Hippocampal formation (tissue), 2 donors: ENCODE measurements around the gene MPL.
"Not testable (repeated sequence)": the region's sequence is repeated elsewhere in the genome, so short reads cannot be mapped to it uniquely, and the experiment has no call there.

Source experiments
- DNase-seq, 2 donors: peaks; one replicate each; lab custom pipeline; 2025; lab: John Stamatoyannopoulos, UW

The MPL gene

GRCh38 chr1:43377831-43378230, 40.2 kb downstream of the MPL start:
- DNase-seq: no peak

DNA sequence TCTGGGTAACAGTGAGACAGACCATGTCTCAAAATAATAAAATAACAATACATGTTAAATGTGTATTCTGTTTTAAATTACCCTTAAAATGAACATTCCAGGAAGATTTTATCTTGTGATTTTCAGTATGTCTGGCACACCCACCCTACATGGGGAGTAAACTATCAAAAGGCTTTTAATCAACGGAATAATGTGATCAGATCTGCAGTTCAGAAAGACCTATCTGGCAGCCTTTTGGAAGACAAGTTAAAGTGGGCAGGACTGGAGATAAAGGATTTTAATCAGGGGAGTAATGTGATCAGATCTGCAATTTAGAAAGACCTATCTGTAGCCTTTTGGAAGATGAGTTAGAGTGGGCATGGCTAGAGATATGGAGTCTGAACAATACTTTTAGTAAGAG, 41.9 kb downstream of the MPL start:
- no peak for DNase-seq

DNA sequence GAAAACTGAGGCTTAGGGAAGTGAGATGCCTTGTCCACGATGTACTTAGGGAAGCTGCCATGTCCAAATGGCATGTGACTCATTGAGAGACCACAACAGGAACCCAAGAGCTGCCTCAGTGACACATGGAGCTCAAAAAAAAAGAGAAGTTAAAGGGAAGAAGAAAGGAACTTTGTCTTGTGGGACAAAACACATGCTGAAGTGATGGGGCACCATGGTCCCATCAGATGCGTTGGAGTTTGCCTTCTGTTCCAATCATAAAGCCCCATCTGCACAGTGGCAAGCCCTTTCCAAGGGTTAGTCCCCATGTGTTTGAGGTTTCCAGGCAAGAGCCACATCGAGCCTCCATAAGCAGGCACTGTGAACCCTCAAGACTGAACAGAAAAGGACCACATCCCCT, 44.0 kb downstream of the MPL start:
- DNase-seq: peak in 1 of 2 donors; percentile 66

- DNase-seq: peak; percentile 73 to 88
Measured at GRCh38 chr1:43382027-43382779, 44.6 kb downstream of the MPL start.

GRCh38 chr1:43383449-43383848, 45.8 kb downstream of the MPL start:
- peak; percentile 29 to 41 for DNase-seq

DNA sequence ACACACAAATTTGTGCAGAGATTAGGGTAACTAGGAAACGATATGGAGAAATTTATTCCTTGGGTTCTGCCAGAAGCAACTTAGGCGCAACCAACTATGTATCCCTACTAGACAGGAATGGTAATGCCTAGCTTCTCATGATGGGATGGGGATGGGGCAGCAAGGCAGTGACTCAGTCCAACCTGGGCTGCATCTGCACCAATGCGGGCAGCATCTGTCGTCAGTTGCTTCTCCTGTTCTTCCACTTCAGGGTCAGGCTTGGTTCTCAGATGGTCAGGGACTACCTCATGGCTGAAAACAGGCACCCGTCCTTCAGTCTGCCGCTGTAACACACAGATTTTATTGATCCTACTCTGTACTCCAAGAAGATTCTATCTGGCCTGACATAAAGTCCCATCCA, 49.1 kb downstream of the MPL start:
- DNase-seq: no peak

DNA sequence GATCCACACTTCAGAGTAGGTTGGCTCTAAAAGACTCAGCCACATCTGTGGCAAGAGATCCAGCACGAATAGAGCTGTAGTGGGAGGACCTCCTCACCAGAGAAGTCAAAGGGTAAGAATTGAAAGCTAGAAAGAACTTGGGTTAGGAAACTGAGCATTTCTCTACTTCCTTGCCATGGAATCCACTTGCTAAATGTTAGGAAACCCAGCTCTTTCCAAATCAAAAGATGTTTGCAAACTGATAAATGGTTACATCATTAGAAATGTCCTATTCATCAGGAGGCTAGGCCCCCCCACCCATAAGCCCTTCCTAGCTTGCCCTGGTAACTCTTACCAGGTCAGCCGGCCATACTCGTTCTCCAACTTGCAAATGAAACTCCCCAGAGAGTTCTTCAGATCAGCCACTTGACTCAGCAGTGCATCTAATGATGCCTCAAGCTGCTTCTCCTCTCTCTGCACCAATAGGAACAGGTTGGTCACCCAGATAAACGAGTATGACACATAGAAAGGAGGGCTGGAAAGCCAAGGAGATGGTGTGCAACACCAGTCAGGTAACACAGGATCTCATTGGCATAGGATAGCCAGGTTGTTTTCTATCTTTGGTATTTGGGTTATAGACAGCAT, 50.5 kb downstream of the MPL start:
- no peak for DNase-seq

- no peak for DNase-seq
Measured at GRCh38 chr1:43388613-43389012, 51.0 kb downstream of the MPL start.

- DNase-seq: peak; percentile 94 to 95
Measured at GRCh38 chr1:43389326-43390313, 52.0 kb downstream of the MPL start, which contains the start of the genes MED8 and SZT2. TSS of gene MED8 (minus strand) at chr1:43389800. CDS start at chr1:43389764, 36 bp downstream. TSS of gene SZT2 (plus strand) at chr1:43389899. CDS start at chr1:43389969, 70 bp downstream.

DNA sequence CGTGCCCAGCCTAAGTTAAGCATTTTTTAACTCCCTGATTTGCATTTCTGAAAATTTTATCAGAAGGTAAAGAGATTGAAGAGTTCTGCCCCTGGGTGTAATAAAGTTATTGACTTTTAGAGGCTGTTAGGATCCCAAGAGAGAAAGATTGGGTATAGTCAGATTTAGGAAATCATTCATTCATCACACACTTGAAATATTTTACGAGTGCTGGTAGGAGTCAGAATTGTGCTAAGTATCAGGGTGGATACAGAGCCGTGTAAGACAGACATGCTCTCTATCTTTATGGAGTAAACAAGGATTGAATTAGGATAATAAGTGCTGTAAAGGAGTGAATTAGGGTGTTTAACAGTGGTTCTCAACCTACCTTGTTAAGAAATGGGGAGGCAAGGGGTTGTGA, 55.1 kb downstream of the MPL start:
- no peak for DNase-seq

DNA sequence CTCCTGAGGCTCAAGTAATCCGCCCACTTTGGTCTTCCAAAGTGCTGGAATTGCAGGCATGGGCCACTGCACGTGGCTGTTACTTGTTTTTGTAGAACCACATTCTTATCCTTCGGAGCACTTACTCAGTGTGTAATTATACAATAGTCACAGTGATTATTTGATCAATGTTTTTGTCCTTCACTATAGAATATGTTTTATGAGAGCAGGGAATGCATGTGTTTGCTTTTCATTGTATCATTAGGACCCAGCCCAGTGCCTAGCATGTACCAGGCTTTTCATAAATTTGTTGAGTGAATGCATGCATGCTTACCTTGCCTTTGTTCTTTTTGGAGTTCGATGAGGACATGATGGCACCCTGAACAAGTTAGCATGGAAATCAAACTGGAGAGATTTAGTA, 57.9 kb downstream of the MPL start:
- no peak for DNase-seq

- DNase-seq: no peak
Measured at GRCh38 chr1:43396059-43396458, 58.4 kb downstream of the MPL start.

- DNase-seq: no peak
Measured at GRCh38 chr1:43398227-43398626, 60.6 kb downstream of the MPL start.

DNA sequence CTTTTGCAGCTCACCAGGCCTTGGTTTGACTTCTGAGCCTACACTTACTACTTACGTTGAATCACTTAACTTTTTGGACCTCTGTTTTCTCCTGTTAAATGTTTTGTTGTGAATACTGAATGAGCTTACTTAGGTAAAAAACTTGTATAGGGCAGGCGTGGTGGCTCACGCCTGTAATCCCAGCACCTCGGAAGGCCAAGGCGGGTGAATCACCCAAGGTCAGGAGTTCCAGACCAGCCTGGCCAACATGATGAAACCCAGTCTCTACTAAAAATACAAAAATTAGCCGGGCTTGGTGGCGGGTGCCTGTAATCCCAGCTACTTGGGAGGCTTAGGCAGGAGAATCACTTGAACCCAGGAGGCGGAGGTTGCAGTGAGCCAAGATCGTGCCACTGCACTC, 62.8 kb downstream of the MPL start:
- not testable (repeated sequence) for DNase-seq

GRCh38 chr1:43402089-43402865, 64.7 kb downstream of the MPL start:
- DNase-seq: no peak
